ENCODE data around the gene KCTD14. TPM values are rescaled to one million over a fixed set of nuclear protein-coding genes. Genes with fewer than 3 reads are reported as not detected.

KCTD14 gene
- total RNA-seq, 1 experiment from 2014 or later = 17.6 TPM

GRCh38 chr11:78069465-78069864, 46.4 kb upstream of the KCTD14 start:
- no peak overlapping the region for H3K27ac Mint-ChIP-seq (ENCODE audit: unreplicated experiment)
- BruUV-seq (replicated peaks) = no TSS peak
- H3K4me3 Mint-ChIP-seq (ENCODE audit: low read depth, unreplicated experiment) = no peak overlapping the region
- H3K36me3 Mint-ChIP-seq (ENCODE audit: insufficient read depth, unreplicated experiment) = peaks cover 40% of the 10 kb centered on the region
- H3K4me1 Mint-ChIP-seq (ENCODE audit: low read depth, unreplicated experiment) = peaks cover 18% of the 10 kb centered on the region
- no peaks in the 10 kb centered on the region for H3K9me3 Mint-ChIP-seq (ENCODE audit: low read depth, unreplicated experiment)
- CTCF ChIA-PET = no interaction called here
- no peak for DNase-seq
- TF ChIP-seq CTCF (IDR thresholded peaks at IDR 0.05; ENCODE audit: unreplicated experiment) = no peak
- no peaks in the 10 kb centered on the region for H3K27me3 Mint-ChIP-seq (ENCODE audit: unreplicated experiment)
- intact Hi-C loops (cut with micrococcal nuclease; ENCODE audit: unreplicated experiment) = no loop called here

GRCh38 chr11:78067704-78068103, 44.6 kb upstream of the KCTD14 start:
- CTCF ChIA-PET = no interaction called here
- H3K36me3 Mint-ChIP-seq (ENCODE audit: insufficient read depth, unreplicated experiment) = peaks cover 40% of the 10 kb centered on the region
- intact Hi-C loops (cut with micrococcal nuclease; ENCODE audit: unreplicated experiment) = no loop called here
- H3K9me3 Mint-ChIP-seq (ENCODE audit: low read depth, unreplicated experiment) = no peaks in the 10 kb centered on the region
- no peak overlapping the region for H3K4me3 Mint-ChIP-seq (ENCODE audit: low read depth, unreplicated experiment)
- peaks cover 15% of the 10 kb centered on the region for H3K4me1 Mint-ChIP-seq (ENCODE audit: low read depth, unreplicated experiment)
- TF ChIP-seq CTCF (IDR thresholded peaks at IDR 0.05; ENCODE audit: unreplicated experiment) = no peak
- H3K27me3 Mint-ChIP-seq (ENCODE audit: unreplicated experiment) = no peaks in the 10 kb centered on the region
- DNase-seq = no peak
- BruUV-seq (replicated peaks) = no TSS peak
- H3K27ac Mint-ChIP-seq (ENCODE audit: unreplicated experiment) = peak overlapping the region; percentile 20

- TF ChIP-seq CTCF (IDR thresholded peaks at IDR 0.05; ENCODE audit: unreplicated experiment) = no peak
- Mint-ChIP-seq H3K9me3 (ENCODE audit: low read depth, unreplicated experiment) (no peaks in the 10 kb centered on the region), H3K27ac (ENCODE audit: unreplicated experiment) (no peak overlapping the region), H3K4me1 (ENCODE audit: low read depth, unreplicated experiment) (peaks cover 3% of the 10 kb centered on the region), H3K36me3 (ENCODE audit: insufficient read depth, unreplicated experiment) (peaks cover 34% of the 10 kb centered on the region), H3K4me3 (ENCODE audit: low read depth, unreplicated experiment) (no peak overlapping the region), H3K27me3 (ENCODE audit: unreplicated experiment) (no peaks in the 10 kb centered on the region)
- intact Hi-C loops (cut with micrococcal nuclease; ENCODE audit: unreplicated experiment) = no loop called here
- BruUV-seq (replicated peaks) = no TSS peak
- no peak for DNase-seq
- CTCF ChIA-PET = interaction anchor here (0.5 kb wide), 1 partner anchor 39 kb away, joined by 3 read pairs; no protein-coding TSS in a partner anchor
Observed at GRCh38 chr11:78066471-78066870, 43.4 kb upstream of the KCTD14 start.

GRCh38 chr11:78065203-78065602, 42.1 kb upstream of the KCTD14 start:
- intact Hi-C loops (cut with micrococcal nuclease; ENCODE audit: unreplicated experiment) = no loop called here
- H3K4me3 Mint-ChIP-seq (ENCODE audit: low read depth, unreplicated experiment) = no peak overlapping the region
- no peaks in the 10 kb centered on the region for H3K4me1 Mint-ChIP-seq (ENCODE audit: low read depth, unreplicated experiment)
- BruUV-seq (replicated peaks) = no TSS peak
- no peak overlapping the region for H3K27ac Mint-ChIP-seq (ENCODE audit: unreplicated experiment)
- DNase-seq = no peak
- H3K9me3 Mint-ChIP-seq (ENCODE audit: low read depth, unreplicated experiment) = no peaks in the 10 kb centered on the region
- TF ChIP-seq CTCF (IDR thresholded peaks at IDR 0.05; ENCODE audit: unreplicated experiment) = no peak
- no peaks in the 10 kb centered on the region for H3K27me3 Mint-ChIP-seq (ENCODE audit: unreplicated experiment)
- H3K36me3 Mint-ChIP-seq (ENCODE audit: insufficient read depth, unreplicated experiment) = peaks cover 34% of the 10 kb centered on the region
- CTCF ChIA-PET = no interaction called here
